ENCODE measurements around the gene GADL1.
A peak's percentile ranks its signal among the peaks of the same experiment; 100 is the strongest.

GADL1 gene

GRCh38 chr3:30683769-30684168 is 210.7 kb downstream of the GADL1 start:
- in situ Hi-C loops (cut with HindIII; ENCODE audit: low sequenced_read_pairs), result no loop called here
- no peak for TF ChIP-seq CTCF (IDR thresholded peaks at IDR 0.05; ENCODE audit: low read depth, low read length)
- no peak overlapping the region for H3K4me3 ChIP-seq (ENCODE audit: low read depth, low read length)
- no peak for DNase-seq (ENCODE audit: low read depth, low spot score)

GRCh38 chr3:30682434-30683155 is 211.9 kb downstream of the GADL1 start:
- no peak overlapping the region for H3K4me3 ChIP-seq (ENCODE audit: low read depth, low read length)
- in situ Hi-C loops (cut with HindIII; ENCODE audit: low sequenced_read_pairs), result no loop called here
- TF ChIP-seq CTCF (IDR thresholded peaks at IDR 0.05; ENCODE audit: low read depth, low read length), result no peak
- no peak for DNase-seq (ENCODE audit: low read depth, low spot score)

- no peak for TF ChIP-seq CTCF (IDR thresholded peaks at IDR 0.05; ENCODE audit: low read depth, low read length)
- peak; percentile 33 for DNase-seq (ENCODE audit: low read depth, low spot score)
- in situ Hi-C loops (cut with HindIII; ENCODE audit: low sequenced_read_pairs), result no loop called here
- no peak overlapping the region for H3K4me3 ChIP-seq (ENCODE audit: low read depth, low read length)
Measured at GRCh38 chr3:30681649-30682211, 212.7 kb downstream of the GADL1 start.

GRCh38 chr3:30680789-30681648 is 213.4 kb downstream of the GADL1 start:
- no peak for TF ChIP-seq CTCF (IDR thresholded peaks at IDR 0.05; ENCODE audit: low read depth, low read length)
- no peak overlapping the region for H3K4me3 ChIP-seq (ENCODE audit: low read depth, low read length)
- in situ Hi-C loops (cut with HindIII; ENCODE audit: low sequenced_read_pairs), result no loop called here
- DNase-seq (ENCODE audit: low read depth, low spot score), result peak; percentile 61

GRCh38 chr3:30679045-30679444 is 215.4 kb downstream of the GADL1 start:
- in situ Hi-C loops (cut with HindIII; ENCODE audit: low sequenced_read_pairs), result no loop called here
- no peak for TF ChIP-seq CTCF (IDR thresholded peaks at IDR 0.05; ENCODE audit: low read depth, low read length)
- DNase-seq (ENCODE audit: low read depth, low spot score), result no peak
- H3K4me3 ChIP-seq (ENCODE audit: low read depth, low read length), result no peak overlapping the region

GRCh38 chr3:30677347-30677685 is 217.1 kb downstream of the GADL1 start:
- in situ Hi-C loops (cut with HindIII; ENCODE audit: low sequenced_read_pairs), result no loop called here
- no peak for TF ChIP-seq CTCF (IDR thresholded peaks at IDR 0.05; ENCODE audit: low read depth, low read length)
- DNase-seq (ENCODE audit: low read depth, low spot score), result no peak
- no peak overlapping the region for H3K4me3 ChIP-seq (ENCODE audit: low read depth, low read length)
